Hepatocyte (in vitro differentiated cells): Measurements from ENCODE around the gene HGD. TPM values are rescaled to one million over a fixed set of nuclear protein-coding genes. Genes with fewer than 3 reads are reported as not detected.

ENCODE experiments used
- DNase-seq: peaks from one replicate; pipeline ENCODE4 v3.0.0-alpha.2; 2016; ENCODE audit warnings: low spot score
- H2AFZ ChIP-seq: fragments of 200-600 bp; sonication (generic); 2 replicates; pipeline ENCODE4 v1.6.0; 2016; ENCODE audit warnings: antibody characterized with exemption, mild to moderate bottlenecking
- H3K27ac ChIP-seq: fragments of 200-600 bp; sonication (generic); 2 replicates; pipeline ENCODE4 v1.5.1; 2016; ENCODE audit warnings: mild to moderate bottlenecking
- H3K27me3 ChIP-seq: fragments of 200-600 bp; sonication (generic); 2 replicates; pipeline ENCODE4 v1.6.1; 2016
- H3K36me3 ChIP-seq: fragments of 200-600 bp; sonication (generic); replicated peaks from 2 replicates; pipeline ENCODE4 v1.5.1; 2016; ENCODE audit warnings: low read depth; ENCODE audit not compliant: insufficient read depth
- H3K4me1 ChIP-seq: fragments of 200-600 bp; sonication (generic); 2 replicates; pipeline ENCODE4 v1.5.1; 2016; ENCODE audit warnings: mild to moderate bottlenecking, moderate library complexity; ENCODE audit not compliant: insufficient read depth
- H3K4me2 ChIP-seq: fragments of 200-600 bp; sonication (generic); 2 replicates; pipeline ENCODE4 v1.6.0; 2016
- H3K4me3 ChIP-seq: fragments of 200-600 bp; sonication (generic); 2 replicates; pipeline ENCODE4 v1.5.1; 2016; ENCODE audit warnings: mild to moderate bottlenecking
- H3K79me2 ChIP-seq: fragments of 200-600 bp; sonication (generic); 2 replicates; pipeline ENCODE4 v1.6.0; 2017; ENCODE audit warnings: mild to moderate bottlenecking
- H3K9me2 ChIP-seq: fragments of 200-600 bp; sonication (generic); replicated peaks from 2 replicates; pipeline ENCODE4 v1.6.0; 2017; ENCODE audit warnings: mild to moderate bottlenecking; ENCODE audit not compliant: insufficient read depth
- H3K9me3 ChIP-seq: fragments of 200-600 bp; sonication (generic); 2 replicates; pipeline ENCODE4 v1.5.1; 2016; ENCODE audit warnings: low read depth, mild to moderate bottlenecking
- H4K20me1 ChIP-seq: fragments of 200-600 bp; sonication (generic); 2 replicates; pipeline ENCODE4 v1.6.0; 2016; ENCODE audit warnings: mild to moderate bottlenecking; ENCODE audit not compliant: insufficient read depth, poor library complexity, severe bottlenecking
- CTCF ChIP-seq: fragments of 200-600 bp; sonication (generic); IDR thresholded peaks from 2 replicates; pipeline ENCODE4 v1.5.1; 2016; ENCODE audit warnings: antibody characterized with exemption, mild to moderate bottlenecking; ENCODE audit not compliant: poor library complexity
- EZH2 ChIP-seq: fragments of 200-600 bp; sonication (generic); IDR thresholded peaks from 2 replicates; pipeline ENCODE4 v1.6.1; 2016; ENCODE audit warnings: antibody characterized with exemption, mild to moderate bottlenecking, borderline replicate concordance
- EZH2phosphoT487 ChIP-seq: fragments of 200-600 bp; sonication (generic); IDR thresholded peaks from one replicate; pipeline ENCODE4 v1.6.1; 2018; ENCODE audit warnings: antibody characterized with exemption, mild to moderate bottlenecking, low read depth, moderate library complexity; ENCODE audit not compliant: unreplicated experiment, severe bottlenecking
- WGBS: methylation state at CpG from one replicate; pipeline ENCODE4 v1.1.6; 2016; ENCODE audit warnings: low lambda C conversion rate; ENCODE audit errors: missing lambda C conversion rate; 5-methylcytosine and 5-hydroxymethylcytosine counted together
- polyA plus RNA-seq: library from polyadenylated mRNA; unstranded; fragments of >200 nt; fragmentation: Nextera tagmentation; extraction: Ambion mirVana; gene quantifications from 2 replicates; pipeline ENCODE4 v1.2.1, GENCODE V29; 2016
- total RNA-seq: library from RNA; depleted of rRNA; stranded (reverse); fragments of >200 nt; gene quantifications from 2 replicates; pipeline ENCODE4 v1.2.3, GENCODE V29; 2014

HGD gene
- total and polyA plus RNA-seq, 2 experiments from 2014 or later = 63.6 to 64.6 TPM

GRCh38 chr3:120614765-120615164, 67.3 kb downstream of the HGD start:
- Histone ChIP-seq H3K4me3 (no peak overlapping the region), H3K27me3 (no peaks in the 10 kb centered on the region), H3K27ac (no peak overlapping the region), H3K9me2 (no peaks in the 10 kb centered on the region), H2AFZ (no peak overlapping the region), H3K36me3 (no peaks in the 10 kb centered on the region), H3K4me2 (no peak overlapping the region), H3K4me1 (no peaks in the 10 kb centered on the region), H4K20me1 (no peaks in the 10 kb centered on the region), H3K9me3 (no peaks in the 10 kb centered on the region), H3K79me2 (no peaks in the 10 kb centered on the region)
- 87% methylated on average over 8 of the region's 8 CpGs for WGBS
- no peak for DNase-seq
- TF ChIP-seq EZH2phosphoT487 (no peak), EZH2 (no peak), CTCF (no peak)

GRCh38 chr3:120608506-120608905, 73.5 kb downstream of the HGD start:
- Histone ChIP-seq H3K27ac (no peak overlapping the region), H3K27me3 (no peaks in the 10 kb centered on the region), H3K36me3 (no peaks in the 10 kb centered on the region), H3K9me2 (no peaks in the 10 kb centered on the region), H3K79me2 (no peaks in the 10 kb centered on the region), H3K9me3 (no peaks in the 10 kb centered on the region), H4K20me1 (no peaks in the 10 kb centered on the region), H3K4me3 (no peak overlapping the region), H3K4me1 (no peaks in the 10 kb centered on the region), H3K4me2 (no peak overlapping the region), H2AFZ (no peak overlapping the region)
- 81% methylated on average over 4 of the region's 4 CpGs for WGBS
- DNase-seq = no peak
- no peak for TF ChIP-seq EZH2
- no peak for TF ChIP-seq EZH2phosphoT487
- TF ChIP-seq CTCF = no peak

- Histone ChIP-seq H3K27me3 (no peaks in the 10 kb centered on the region), H3K4me3 (no peak overlapping the region), H4K20me1 (peaks cover 7% of the 10 kb centered on the region), H3K9me2 (no peaks in the 10 kb centered on the region), H3K36me3 (no peaks in the 10 kb centered on the region), H3K27ac (no peak overlapping the region), H3K4me1 (peaks cover 7% of the 10 kb centered on the region), H3K4me2 (no peak overlapping the region), H2AFZ (no peak overlapping the region), H3K9me3 (no peaks in the 10 kb centered on the region), H3K79me2 (peaks cover 6% of the 10 kb centered on the region)
- TF ChIP-seq EZH2 (no peak), EZH2phosphoT487 (no peak), CTCF (no peak)
- no peak for DNase-seq
Measured at GRCh38 chr3:120604784-120605183, 77.3 kb downstream of the HGD start.

- peaks cover 7% of the 10 kb centered on the region for H4K20me1 ChIP-seq
- no peak overlapping the region for H2AFZ ChIP-seq
- H3K9me3 ChIP-seq = no peaks in the 10 kb centered on the region
- H3K36me3 ChIP-seq = no peaks in the 10 kb centered on the region
- H3K4me2 ChIP-seq = no peak overlapping the region
- H3K79me2 ChIP-seq = peaks cover 10% of the 10 kb centered on the region
- H3K4me1 ChIP-seq = peaks cover 11% of the 10 kb centered on the region
- no peaks in the 10 kb centered on the region for H3K27me3 ChIP-seq
- H3K27ac ChIP-seq = no peak overlapping the region
- TF ChIP-seq EZH2phosphoT487 = no peak
- TF ChIP-seq EZH2 = no peak
- no peak for DNase-seq
- H3K9me2 ChIP-seq = no peaks in the 10 kb centered on the region
- H3K4me3 ChIP-seq = no peak overlapping the region
Measured at GRCh38 chr3:120604382-120604781, 77.7 kb downstream of the HGD start.
